HK-2 (cell line): Measurements from ENCODE around the gene PSMG1.
"Not testable (repeated sequence)": the region's sequence is repeated elsewhere in the genome, so short reads cannot be mapped to it uniquely, and the experiment has no call there.

Experiments
- DNase-seq: peaks from one replicate; pipeline ENCODE4 v3.0.0-alpha.2; 2018; ENCODE audit not compliant: unreplicated experiment

The PSMG1 gene, protein sequence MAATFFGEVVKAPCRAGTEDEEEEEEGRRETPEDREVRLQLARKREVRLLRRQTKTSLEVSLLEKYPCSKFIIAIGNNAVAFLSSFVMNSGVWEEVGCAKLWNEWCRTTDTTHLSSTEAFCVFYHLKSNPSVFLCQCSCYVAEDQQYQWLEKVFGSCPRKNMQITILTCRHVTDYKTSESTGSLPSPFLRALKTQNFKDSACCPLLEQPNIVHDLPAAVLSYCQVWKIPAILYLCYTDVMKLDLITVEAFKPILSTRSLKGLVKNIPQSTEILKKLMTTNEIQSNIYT

DNA sequence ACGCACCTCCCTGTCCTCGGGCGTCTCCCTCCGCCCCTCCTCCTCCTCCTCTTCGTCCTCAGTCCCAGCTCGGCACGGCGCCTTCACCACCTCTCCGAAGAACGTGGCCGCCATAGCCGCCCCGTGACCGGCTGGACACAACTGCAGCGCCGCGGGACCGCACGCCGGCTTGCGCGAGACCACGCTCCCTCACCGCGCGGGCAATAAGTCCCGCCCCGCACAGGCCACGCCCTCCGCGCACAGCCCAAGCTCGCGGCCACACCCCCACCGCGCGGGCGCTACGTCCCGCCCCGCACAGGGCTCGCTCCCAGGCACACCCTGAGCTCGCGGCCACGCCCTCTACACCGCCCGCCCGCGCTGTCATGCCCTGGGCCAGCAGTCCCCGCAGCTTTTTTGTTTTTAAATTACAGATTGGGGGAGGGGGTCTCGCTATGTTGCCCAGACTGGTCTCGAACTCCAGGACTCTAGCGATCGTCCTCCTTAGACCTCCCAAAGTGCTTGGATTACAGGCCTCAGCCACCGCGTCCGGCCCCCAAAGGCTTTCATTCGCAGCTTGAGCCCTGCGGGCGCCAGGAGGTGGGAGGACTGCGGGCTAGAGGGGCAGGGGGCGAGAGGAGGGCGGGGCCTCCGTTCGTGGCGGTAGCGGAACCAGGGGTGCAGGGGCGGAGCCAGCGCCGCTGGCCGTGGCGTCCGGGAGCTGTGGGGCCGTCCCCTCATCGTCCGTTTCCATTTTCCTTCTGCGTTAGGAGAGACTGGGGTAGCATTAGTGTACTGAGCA is at the start of gene PSMG1:
PSMG1 (minus strand) TSS at position 180 of the 778 bp plus-strand sequence; CDS start at position 114, 66 bp downstream.
- DNase-seq = peak; percentile 86

DNA sequence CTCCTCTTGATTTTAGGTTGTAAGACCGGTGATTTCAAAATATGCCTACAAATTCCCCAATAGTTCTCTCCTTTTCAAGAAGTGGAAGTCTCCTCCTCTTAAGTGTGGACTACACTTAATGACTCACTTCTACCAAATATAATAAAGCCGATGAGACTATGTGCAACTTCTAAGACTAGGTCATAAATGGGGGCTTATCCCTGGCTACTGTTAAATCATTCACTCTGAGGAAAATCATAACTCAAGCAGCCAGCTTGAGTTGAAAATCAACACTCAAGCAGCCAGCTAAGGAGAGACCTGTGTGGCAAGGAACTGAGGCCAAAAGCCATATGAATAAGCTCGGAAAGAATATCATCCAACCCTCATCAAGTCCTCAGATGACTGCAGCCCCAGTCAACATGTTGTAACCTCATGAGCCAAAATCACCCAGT is 49.6 kb upstream of the PSMG1 start:
- DNase-seq = no peak

DNA sequence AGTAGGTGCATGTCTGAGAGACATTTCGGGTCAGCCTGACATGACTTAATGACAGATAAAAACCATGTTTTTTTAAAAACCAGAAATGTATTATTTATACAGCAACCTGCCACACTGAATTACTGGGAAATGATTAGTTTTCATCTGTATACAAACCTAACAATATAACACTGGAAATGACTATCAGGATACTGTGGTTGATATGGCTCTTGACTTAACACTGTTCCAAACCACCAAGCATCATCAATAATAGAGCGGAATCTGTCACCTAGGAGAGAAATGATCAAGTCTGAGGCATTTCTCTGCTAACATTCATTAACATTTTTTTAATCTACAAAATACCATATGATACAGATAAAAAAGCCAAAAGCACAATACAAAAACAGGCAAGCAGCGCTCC is 41.7 kb upstream of the PSMG1 start:
- no peak for DNase-seq

DNA sequence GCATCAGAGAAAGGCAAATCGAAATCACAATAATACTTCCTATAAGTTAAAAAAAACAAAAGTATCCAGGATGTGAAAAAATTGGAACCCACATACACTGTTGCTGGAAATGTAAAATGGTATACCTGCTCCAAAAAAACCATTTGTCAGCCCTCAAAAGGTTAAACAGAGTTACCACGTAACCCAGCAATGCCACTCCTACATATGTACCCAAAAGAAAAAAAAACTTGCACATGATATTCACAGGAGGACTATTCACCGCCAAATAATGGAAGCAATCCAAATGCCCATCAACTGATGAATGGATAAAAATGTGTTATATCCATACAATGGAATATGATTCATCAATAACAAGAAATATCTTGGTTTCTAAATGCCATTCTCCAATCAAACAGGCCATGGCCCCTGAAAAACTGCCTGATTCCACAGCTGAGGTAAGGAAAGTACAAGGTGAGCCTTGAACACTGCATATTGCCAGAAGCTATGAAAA is 38.8 kb upstream of the PSMG1 start:
- no peak for DNase-seq

DNA sequence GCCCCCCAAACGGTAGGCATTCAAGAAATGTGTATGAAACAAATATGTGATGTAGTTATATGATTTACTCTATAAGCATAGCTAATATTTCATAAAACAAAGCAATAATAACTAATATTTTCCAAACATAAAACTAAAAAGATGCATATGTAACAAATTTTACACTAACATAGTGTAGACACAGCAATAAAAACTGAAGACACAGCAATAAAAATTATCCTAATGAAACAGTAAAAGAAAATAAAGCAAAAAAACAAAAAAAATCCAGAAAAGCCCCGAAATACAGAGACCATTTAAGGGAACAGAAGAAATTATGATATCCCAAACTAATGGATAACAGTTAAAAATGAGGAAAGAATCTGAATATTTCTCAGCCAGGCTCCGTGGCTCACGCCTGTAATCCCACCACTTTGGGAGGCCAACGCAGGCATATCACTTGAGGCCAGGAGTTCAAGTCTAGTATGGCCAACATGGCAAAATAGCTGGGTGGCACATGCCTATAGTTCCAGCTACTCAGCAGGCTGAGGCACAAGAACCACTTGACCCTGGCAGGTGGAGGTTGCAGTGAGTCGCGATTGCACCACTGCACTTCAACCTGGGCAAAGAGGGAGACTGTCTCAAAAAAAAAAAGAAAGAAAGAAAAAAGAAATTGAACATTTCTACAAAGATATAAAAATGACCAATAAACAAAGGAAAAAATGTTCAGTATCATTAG is 38.2 kb upstream of the PSMG1 start:
- peak; percentile 3 for DNase-seq

DNA sequence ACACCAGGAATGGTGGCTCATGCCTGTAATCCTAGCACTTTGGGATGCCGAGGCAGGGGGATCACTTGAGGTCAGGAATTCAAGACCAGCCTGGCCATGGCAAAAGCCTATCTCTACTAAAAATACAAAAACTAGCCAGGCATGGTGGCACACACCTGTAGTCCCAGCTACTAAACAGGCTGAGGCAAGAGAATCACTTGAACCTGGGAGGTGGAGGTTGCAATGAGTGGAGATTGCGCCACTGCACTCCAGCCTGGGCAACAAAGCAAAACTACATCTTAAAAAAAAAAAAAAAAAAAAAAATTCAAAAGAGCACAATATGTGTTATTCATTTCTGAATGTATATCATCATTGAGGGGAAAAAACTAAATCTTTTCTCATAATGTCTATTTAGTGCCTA is 37.6 kb upstream of the PSMG1 start:
- DNase-seq = not testable (repeated sequence)

DNA sequence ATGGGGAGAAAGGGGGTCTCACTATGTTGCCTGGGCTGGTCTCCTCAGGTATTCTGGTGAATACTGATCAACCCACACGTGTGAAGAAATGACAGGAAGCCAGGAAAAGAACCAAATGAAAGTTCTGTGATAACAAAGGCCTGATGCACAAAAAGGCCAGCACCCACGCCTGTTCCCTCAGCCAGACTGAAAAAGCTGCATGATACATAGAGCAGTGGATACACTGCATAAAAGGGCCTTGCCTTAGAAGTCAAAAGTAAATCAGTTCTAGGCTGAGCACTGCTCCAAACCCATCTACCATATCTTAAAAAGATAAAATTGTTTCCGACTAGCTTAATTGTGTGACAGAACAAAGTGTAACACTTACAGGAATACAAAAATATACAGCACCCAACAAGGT is 36.9 kb upstream of the PSMG1 start:
- DNase-seq = no peak

DNA sequence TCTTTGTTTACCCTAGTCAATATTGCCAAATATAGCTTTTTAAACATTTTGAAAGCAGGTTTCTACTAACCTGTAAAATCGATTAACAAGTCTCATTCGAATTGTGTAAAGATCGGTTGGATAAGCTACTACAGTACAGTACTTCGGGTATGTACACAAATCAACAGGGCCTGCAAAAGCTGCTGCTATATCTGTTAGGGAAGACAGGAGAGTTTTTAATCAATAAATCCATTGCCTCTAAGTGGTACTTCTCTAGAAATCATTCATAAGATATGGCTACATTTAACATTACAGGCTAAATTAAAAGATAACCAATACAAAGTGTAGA is 34.8 kb upstream of the PSMG1 start:
- DNase-seq = no peak

DNA sequence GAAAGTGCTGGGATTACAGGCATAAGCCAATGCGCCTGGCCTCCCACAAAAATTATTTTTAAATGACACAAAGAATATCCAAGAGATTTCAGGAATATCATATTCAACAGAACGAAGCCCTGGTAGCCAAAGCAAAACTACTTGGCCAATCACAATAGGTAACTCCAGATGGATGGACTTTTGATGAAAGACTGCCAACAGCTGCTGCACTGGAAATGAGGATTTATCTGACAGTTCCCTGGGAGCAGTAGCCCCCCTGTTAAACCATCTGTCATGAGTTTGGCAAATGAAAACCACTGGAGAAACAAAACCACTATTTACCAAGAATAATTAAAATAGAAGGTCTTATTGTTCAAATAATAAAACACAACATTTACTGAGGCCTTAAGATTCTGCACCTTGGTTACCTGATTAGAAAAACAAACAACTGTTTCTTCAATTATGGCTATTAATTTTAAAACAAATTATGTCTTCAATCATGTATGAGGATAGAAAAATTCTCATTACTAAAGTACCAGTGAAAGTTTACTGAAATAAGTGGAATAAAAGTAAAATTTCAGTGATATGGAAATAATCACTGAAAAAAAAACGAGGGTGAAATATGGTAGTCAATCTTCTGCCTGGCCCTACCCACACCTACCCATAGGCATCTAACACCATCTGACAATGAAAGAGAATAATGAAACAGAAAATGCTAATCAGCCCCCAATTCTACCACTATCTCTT is 34.3 kb upstream of the PSMG1 start:
- DNase-seq = no peak

DNA sequence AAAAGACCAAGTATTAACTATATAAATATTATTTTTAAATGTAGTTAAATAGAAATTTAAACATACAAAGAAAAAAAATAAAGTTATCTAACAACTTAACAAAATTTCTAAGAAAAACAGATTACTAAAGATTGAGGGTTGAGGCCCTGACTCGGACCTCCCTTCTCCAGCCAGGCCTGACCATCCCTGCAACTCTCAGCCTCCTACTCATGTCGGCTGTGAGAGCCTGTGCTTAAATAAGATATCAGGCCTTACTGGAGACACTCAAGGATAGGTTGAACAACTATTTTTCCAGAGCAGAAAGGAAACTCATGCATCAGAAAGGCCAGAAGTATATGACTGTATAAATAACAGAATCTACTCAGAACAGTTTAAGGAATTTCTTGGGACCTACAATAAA is 33.0 kb upstream of the PSMG1 start:
- no peak for DNase-seq

DNA sequence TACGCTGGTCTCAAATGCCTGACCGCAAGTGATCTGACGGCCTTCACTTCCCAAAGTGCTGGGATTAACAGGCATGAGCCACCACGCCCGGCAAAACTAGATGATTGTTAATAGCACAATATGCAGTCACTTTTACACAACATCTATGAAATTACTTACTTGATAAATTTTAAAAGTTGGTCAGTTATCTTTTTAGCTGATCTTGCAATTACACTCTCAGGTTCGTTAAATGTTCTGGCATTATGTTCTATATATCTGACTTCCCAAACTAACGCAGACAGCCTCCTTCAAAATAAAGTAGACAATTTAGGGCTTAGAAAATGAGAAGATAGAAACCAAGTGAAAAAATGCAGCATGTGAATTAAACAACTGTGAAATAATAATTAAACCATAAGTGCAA is 31.8 kb upstream of the PSMG1 start:
- DNase-seq = no peak

DNA sequence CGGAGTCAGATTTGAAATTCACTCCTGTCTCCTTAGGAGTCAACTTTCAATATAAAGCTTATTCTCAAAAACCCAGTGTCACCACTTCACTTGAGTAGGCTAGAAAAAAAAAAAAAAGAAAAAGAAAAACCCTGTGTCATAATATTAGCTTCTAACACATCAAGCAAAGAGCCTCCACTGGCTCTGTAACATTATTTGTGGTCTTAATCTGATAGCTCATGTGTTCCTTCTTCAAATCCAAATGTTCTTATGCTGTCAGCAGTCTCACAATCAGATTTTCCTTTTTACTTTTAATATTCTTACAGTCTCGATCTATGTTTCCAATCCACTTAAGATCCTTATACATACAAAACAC is 26.1 kb upstream of the PSMG1 start:
- DNase-seq = no peak

DNA sequence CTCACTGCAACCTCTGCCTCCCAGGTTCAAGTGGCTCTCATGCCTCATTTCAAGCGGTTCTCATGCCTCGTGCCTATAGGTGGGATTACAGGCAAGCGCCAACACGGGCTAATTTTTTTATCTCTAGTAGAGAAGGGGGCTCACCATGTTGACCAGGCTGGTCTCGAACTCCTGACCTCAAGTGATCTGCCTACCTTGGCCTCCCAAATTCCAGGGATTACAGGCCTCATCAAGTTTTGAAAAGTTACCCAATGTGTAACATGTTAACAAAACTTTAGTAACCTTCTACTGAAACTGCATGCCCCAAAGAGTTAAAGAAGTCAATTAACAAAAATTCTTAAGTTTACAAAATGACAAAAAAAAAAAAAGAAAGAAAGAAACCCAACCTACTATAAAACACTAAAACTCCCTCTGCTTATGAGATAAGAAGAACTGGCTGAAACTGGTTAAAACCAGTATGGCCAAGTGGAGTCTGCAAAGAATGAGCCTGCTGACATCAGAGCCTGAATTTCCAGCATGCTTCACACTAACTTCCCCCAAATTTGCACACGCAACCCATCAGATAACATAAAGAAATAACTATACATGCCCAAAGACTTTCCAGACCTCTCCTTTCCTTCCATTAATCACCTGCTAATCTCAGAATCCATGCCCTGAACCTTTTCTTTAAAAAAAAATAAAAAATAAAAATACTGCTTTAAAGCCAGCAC is 25.5 kb upstream of the PSMG1 start:
- DNase-seq = no peak

DNA sequence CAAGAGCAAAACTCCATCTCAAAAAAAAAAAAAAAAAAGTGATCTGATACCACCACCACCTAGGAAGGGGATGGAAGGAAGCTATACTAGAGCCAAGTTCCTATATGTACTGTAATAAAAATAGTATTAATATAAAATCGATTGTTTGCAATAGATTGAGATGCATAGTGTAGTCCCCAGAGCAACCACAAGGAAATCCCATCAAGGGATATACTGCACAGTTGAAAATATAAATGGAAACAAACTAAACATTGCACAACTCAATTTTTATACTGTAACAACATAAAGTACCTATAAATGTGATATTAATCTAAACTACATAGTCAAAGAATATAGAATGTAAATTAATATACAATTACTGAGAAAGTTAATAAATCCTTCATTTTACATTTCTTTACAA is 20.9 kb upstream of the PSMG1 start:
- DNase-seq = no peak

DNA sequence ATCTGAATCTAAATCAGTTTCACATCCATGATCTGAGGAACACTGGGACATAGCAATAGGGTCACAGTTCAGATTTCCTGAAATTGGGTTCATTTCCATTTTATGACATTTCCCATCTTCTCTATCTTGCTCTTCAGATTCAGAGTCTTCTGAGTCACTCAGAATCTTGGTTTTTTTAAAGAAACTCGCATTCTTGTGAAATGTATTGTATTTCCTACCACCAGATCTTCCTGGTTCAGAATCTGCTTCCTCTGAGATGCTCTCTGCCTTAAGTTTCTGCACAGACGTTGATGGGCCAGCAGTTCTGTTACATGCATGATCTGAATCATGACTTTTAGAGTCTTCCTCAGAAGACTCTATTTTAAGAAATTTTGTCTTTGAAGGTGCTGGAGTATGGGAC is 15.5 kb upstream of the PSMG1 start:
- no peak for DNase-seq

DNA sequence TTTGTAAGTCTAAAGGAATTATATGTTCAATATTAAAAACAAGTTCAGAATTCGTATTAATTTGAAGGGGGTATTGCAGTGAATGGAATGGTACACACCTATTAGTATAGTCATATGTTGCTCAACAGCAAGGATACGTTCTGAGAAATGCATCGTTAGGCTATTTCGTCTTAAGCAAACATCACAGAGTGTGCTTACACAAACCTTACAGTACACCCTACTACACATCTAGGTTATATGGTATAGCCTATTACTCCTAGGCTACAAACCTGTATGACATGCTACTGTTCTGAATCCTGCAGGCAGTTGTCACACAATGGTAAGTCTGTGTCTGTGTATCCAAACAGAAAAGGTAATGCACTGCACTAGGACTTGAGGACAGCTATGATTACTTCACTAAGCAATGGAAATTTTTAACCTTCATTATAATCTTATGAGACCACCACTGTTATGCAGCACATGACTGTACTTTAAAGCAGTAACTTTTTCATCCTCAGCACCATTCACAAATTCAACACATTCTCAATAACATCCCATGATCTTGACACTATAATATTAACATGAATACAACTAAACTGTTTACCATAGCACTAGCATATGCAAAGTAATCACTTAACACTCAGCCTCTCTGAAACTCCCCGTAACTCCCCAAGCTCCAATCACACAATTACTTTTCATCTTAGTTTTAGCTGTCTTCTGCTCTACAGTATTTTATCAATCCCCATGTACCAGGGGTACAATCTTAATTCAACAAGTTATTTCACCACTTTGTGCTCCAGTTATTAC is 14.4 kb upstream of the PSMG1 start:
- no peak for DNase-seq

DNA sequence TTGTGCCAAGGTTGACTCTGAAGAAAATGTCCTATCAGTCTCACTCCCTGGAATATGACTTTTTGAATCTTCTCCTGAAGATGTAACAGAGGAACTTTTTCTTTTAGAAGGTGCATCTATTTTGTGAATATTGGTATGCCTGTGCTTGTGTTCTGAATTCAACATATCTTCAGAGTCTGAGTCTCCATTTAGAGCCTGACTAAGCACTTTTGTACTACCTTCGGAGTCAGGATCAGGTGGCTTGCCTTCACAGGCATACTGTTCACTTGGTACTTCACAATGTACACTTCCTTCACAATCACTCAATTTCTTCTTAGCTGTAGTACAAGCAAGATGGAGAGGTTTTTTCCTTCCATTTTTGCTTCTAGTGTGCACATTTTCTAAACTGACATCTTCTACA is 13.6 kb upstream of the PSMG1 start:
- DNase-seq = no peak

DNA sequence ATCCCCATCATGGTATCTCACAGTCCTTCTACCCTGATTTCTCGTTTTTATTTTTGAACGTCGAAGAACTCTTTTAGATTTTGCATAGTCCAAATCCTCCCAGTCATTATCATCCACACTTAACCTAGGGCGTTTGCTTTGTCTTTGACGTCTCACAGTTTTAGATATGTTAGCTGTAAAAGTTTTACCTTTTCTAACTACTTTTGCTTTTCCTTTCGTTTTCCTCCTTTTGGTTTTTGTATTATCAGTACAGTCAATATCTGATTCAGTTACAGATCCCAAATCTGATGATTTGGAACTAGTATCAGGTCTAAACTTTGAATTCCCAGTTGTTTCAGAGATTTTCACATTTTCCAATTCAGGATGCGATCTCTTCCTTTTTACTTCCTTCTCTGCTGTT is 13.1 kb upstream of the PSMG1 start:
- no peak for DNase-seq

DNA sequence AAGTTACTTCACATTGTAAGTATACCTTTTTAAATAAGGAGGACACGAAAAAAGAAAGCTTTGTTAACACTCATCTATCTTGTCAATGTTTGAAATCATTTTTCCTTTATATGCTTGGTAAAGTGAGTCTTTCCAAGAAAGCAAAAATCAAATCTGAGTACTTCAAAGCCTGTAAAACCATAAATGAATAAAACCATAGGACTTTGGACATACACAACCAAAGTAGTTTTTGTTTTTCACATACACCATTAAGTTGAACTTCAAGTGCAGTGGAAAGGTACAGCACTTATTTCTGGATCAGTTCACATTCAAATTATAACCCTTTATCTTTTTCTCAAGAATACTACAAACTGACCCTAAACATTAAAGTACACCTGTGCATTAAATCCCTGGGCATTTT is 10.1 kb upstream of the PSMG1 start:
- DNase-seq = no peak

DNA sequence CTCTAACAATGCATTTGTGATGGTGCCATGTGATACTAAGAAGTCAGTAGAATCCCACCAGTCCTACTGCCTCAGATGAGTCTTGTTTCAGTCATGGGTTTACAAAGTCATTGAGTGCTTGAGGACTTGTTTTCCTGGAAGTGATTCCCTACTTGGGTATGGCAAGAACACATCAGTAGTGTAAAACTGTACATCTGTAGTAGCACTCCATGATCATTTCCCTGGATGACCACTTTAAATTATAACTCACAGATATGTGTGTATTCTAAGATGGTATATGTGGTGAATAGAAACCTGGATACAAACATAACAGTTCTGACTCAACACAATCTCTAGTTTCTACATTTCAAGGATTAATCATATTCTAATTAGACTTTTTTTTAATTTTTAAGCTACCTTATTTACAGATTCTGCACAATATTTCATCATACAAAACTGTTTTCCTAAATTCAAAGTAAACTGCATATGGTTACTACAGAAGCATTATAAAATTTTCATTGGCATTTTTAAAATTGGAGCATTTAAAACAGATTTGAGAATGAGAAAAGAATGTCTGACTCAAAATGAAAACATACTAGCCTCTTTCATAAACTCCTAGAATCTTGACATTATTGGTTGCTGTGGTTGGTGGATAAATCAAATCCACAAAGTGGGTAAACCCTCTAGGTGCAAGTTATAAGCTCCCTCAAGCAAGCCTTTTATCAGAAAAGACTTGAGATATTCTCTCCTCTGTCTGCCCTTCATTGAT is 6.8 kb upstream of the PSMG1 start:
- DNase-seq = no peak
